IMR-90 (cell line): ENCODE measurements around the gene CDH7. TPM values are rescaled to one million over a fixed set of nuclear protein-coding genes. Genes with fewer than 3 reads are reported as not detected.

Experiments used
- ATAC-seq: fragments of 200-7000 bp; cut with Tn5 transposase; 2 replicates; pipeline ENCODE4 v1.9.1; 2020; ENCODE audit warnings: low read depth, mild to moderate bottlenecking, moderate library complexity
- BruUV-seq: library from RNA; stranded (reverse); fragments of 400-500 nt; replicated peaks from 2 replicates; lab custom pipeline; 2021; lab: Mats Ljungman, UMichigan
- CTCF ChIA-PET: fragments of 300-600 bp; formaldehyde crosslinking; extraction: SDS; loops from one replicate; lab custom pipeline; 2021; ENCODE audit warnings: antibody characterized with exemption; lab: Yijun Ruan, JAX
- POLR2A ChIA-PET: fragments of 300-600 bp; sonication (Branson Sonifier 250); formaldehyde crosslinking; loops from one replicate; lab custom pipeline; 2022; ENCODE audit warnings: antibody characterized with exemption; ENCODE audit not compliant: unreplicated experiment; lab: Charles Lee
- DNase-seq: peaks from one replicate; pipeline ENCODE4 v3.0.0; 2013
- H2AFZ ChIP-seq: replicated peaks from 2 replicates; pipeline ENCODE3; 2013; ENCODE audit warnings: low read length, mild to moderate bottlenecking; ENCODE audit not compliant: poor library complexity
- H2AK5ac ChIP-seq: 2 replicates; pipeline ENCODE4 v1.6.1; 2013; ENCODE audit warnings: low read depth, low read length, inconsistent platforms
- H2AK9ac ChIP-seq: replicated peaks from 2 replicates; pipeline ENCODE3; 2013; ENCODE audit warnings: mild to moderate bottlenecking, low read depth, low read length, moderate library complexity; ENCODE audit not compliant: poor library complexity
- H2BK120ac ChIP-seq: 2 replicates; pipeline ENCODE4 v1.6.1; 2013; ENCODE audit warnings: low read depth, low read length, inconsistent platforms
- H2BK15ac ChIP-seq: 3 replicates; pipeline ENCODE4 v1.6.1; 2013; ENCODE audit warnings: low read depth, low read length, inconsistent platforms
- H2BK20ac ChIP-seq: 2 replicates; pipeline ENCODE4 v1.6.1; 2013; ENCODE audit warnings: low read depth, mild to moderate bottlenecking, inconsistent platforms, low read length, moderate library complexity
- H2BK5ac ChIP-seq: 2 replicates; pipeline ENCODE4 v1.6.1; 2013; ENCODE audit warnings: mild to moderate bottlenecking, low read depth, low read length, inconsistent platforms; ENCODE audit not compliant: poor library complexity, severe bottlenecking
- H3K14ac ChIP-seq: replicated peaks from 2 replicates; pipeline ENCODE4 v1.6.1; 2013; ENCODE audit warnings: low read depth, low read length, inconsistent platforms
- H3K18ac ChIP-seq: 2 replicates; pipeline ENCODE4 v1.6.1; 2013; ENCODE audit warnings: low read depth, low read length, control low read depth
- H3K23ac ChIP-seq: 2 replicates; pipeline ENCODE4 v1.6.1; 2013; ENCODE audit warnings: low read depth, low read length, inconsistent platforms
- H3K27ac ChIP-seq: 2 replicates; pipeline ENCODE4 v1.5.1; 2013; ENCODE audit warnings: mild to moderate bottlenecking, control low read depth, low read length; ENCODE audit not compliant: insufficient read depth
- H3K27me3 ChIP-seq: 2 replicates; pipeline ENCODE4 v1.6.1; 2013; ENCODE audit warnings: low read length; ENCODE audit not compliant: control insufficient read depth, insufficient read depth
- H3K36me3 ChIP-seq: 2 replicates; pipeline ENCODE4 v1.6.1; 2013; ENCODE audit warnings: low read length, mixed read lengths; ENCODE audit not compliant: control insufficient read depth, insufficient read depth
- H3K4ac ChIP-seq: 2 replicates; pipeline ENCODE4 v1.6.1; 2013; ENCODE audit warnings: low read depth, low read length, inconsistent platforms
- H3K4me1 ChIP-seq: 2 replicates; pipeline ENCODE4 v1.6.1; 2013; ENCODE audit warnings: low read length, mixed read lengths; ENCODE audit not compliant: control insufficient read depth, insufficient read depth
- H3K4me2 ChIP-seq: 2 replicates; pipeline ENCODE4 v1.6.1; 2013; ENCODE audit warnings: low read depth, mild to moderate bottlenecking, control low read depth, low read length, moderate library complexity
- H3K4me3 ChIP-seq: 2 replicates; pipeline ENCODE4 v1.5.1; 2013; ENCODE audit warnings: low read depth, mild to moderate bottlenecking, control low read depth, low read length, moderate library complexity; ENCODE audit not compliant: insufficient read depth
- H3K56ac ChIP-seq: 2 replicates; pipeline ENCODE4 v1.6.1; 2013; ENCODE audit warnings: low read length, inconsistent platforms; ENCODE audit not compliant: insufficient read depth; ENCODE audit errors: extremely low read depth
- H3K79me1 ChIP-seq, 2 experiments: 2 replicates each; pipeline ENCODE4 v1.6.1; 2013; ENCODE audit warnings: low read length in 2 of 2, inconsistent platforms in 1 of 2, low read depth in 1 of 2
- H3K9ac ChIP-seq: 2 replicates; pipeline ENCODE4 v1.6.1; 2013; ENCODE audit warnings: low read depth, low read length, control low read depth
- H3K9me1 ChIP-seq: 2 replicates; pipeline ENCODE4 v1.6.1; 2013; ENCODE audit warnings: low read length, inconsistent platforms; ENCODE audit not compliant: insufficient read depth
- H3K9me3 ChIP-seq: 2 replicates; pipeline ENCODE4 v1.6.1; 2013; ENCODE audit warnings: low read length; ENCODE audit not compliant: control insufficient read depth, insufficient read depth
- H4K20me1 ChIP-seq: 2 replicates; pipeline ENCODE4 v1.6.1; 2013; ENCODE audit warnings: low read length, inconsistent platforms; ENCODE audit not compliant: insufficient read depth
- H4K5ac ChIP-seq: 2 replicates; pipeline ENCODE4 v1.6.1; 2013; ENCODE audit warnings: mild to moderate bottlenecking, low read depth, low read length, control low read depth
- H4K8ac ChIP-seq, 2 experiments: 2 replicates each; pipeline ENCODE4 v1.6.1; 2013; ENCODE audit warnings: low read depth in 2 of 2, low read length in 2 of 2, control low read depth in 1 of 2, inconsistent platforms in 1 of 2
- H4K91ac ChIP-seq: 2 replicates; pipeline ENCODE4 v1.6.1; 2013; ENCODE audit warnings: low read depth, low read length, inconsistent platforms; ENCODE audit not compliant: insufficient read depth
- BHLHE40 ChIP-seq: fragments of 150-350 bp; IDR thresholded peaks from 2 replicates; pipeline ENCODE4 v1.6.1; 2016; ENCODE audit warnings: mild to moderate bottlenecking, low read depth, low read length
- CEBPB ChIP-seq: IDR thresholded peaks from 2 replicates; pipeline ENCODE4 v1.6.1; 2012; ENCODE audit warnings: low read depth, low read length, improper control_type of control experiment
- CTCF ChIP-seq: conservative IDR thresholded peaks from 2 replicates; pipeline ENCODE4 v1.5.1; 2012; ENCODE audit warnings: mild to moderate bottlenecking, low read depth, low read length, improper control_type of control experiment
- NFE2L2 ChIP-seq: fragments of 150-350 bp; IDR thresholded peaks from 2 replicates; pipeline ENCODE4 v1.6.1; 2016; ENCODE audit warnings: low read depth, mild to moderate bottlenecking, low read length
- RCOR1 ChIP-seq: IDR thresholded peaks from 2 replicates; pipeline ENCODE4 v1.6.1; 2012; ENCODE audit warnings: mild to moderate bottlenecking, low read length, improper control_type of control experiment; ENCODE audit not compliant: insufficient replicate concordance
- WGBS, 2 experiments: methylation state at CpG; one replicate each; pipeline versions ENCODE4 v1.1.5 to v1.1.7; 2013; ENCODE audit warnings: missing lambda C conversion rate in 2 of 2; ENCODE audit not compliant: insufficient read length in 1 of 2; ENCODE audit errors: extremely low coverage in 2 of 2; 5-methylcytosine and 5-hydroxymethylcytosine counted together
- dilution Hi-C: fragments of 300-500 bp; cut with HindIII; formaldehyde crosslinking; loops from one replicate; pipeline ENCODE4 v1.14.3; 2018; ENCODE audit warnings: low sequenced_read_pairs; ENCODE audit not compliant: unreplicated experiment
- in situ Hi-C: fragments of 300-500 bp; cut with MboI; formaldehyde crosslinking; loops from 3 replicates; pipeline ENCODE4 v1.14.3; 2019; ENCODE audit warnings: low sequenced_read_pairs, inconsistent platforms, mixed read lengths
- intact Hi-C: fragments of 100-400 bp; cut with micrococcal nuclease; formaldehyde crosslinking; loops from 2 replicates; pipeline ENCODE4 v1.10.0; 2022
- polyA plus RNA-seq, 3 experiments: library from polyadenylated mRNA; depleted of rRNA; stranded (reverse); fragments of >200 nt; gene quantifications; 2 replicates each; pipeline ENCODE4 v1.2.3, GENCODE V29; 2012; ENCODE audit warnings: low replicate concordance in 1 of 3
- total RNA-seq: library from RNA; depleted of rRNA; stranded (reverse); fragments of >200 nt; gene quantifications from 2 replicates; pipeline ENCODE4 v1.2.3, GENCODE V29; 2012

Gene CDH7
- total and polyA plus RNA-seq, 2 of the 4 experiments (the other 2 are of a cell fraction), result not detected

- Histone ChIP-seq H3K4me2 (no peak overlapping the region), H3K9ac (no peak overlapping the region), H2BK5ac (no peak overlapping the region), H4K20me1 (no peaks in the 10 kb centered on the region), H3K9me1 (no peaks in the 10 kb centered on the region), H2BK20ac (no peak overlapping the region), H3K4me3 (no peak overlapping the region), H2AFZ (no peak overlapping the region), H3K27ac (no peak overlapping the region), H3K14ac (no peak overlapping the region), H2AK5ac (no peak overlapping the region), H3K27me3 (no peaks in the 10 kb centered on the region), H2BK120ac (no peak overlapping the region), H4K5ac (no peak overlapping the region), H2AK9ac (no peak overlapping the region), H3K18ac (no peak overlapping the region), H3K79me1 (no peaks in the 10 kb centered on the region), H3K4ac (no peak overlapping the region), H4K91ac (no peak overlapping the region), H3K4me1 (no peaks in the 10 kb centered on the region), H3K36me3 (no peaks in the 10 kb centered on the region), H3K9me3 (peaks cover 3% of the 10 kb centered on the region; the same call in 1 of the 2 replicates), H2BK15ac (no peak overlapping the region), H3K56ac (no peak overlapping the region), H3K23ac (no peak overlapping the region), H4K8ac (no peak overlapping the region)
- ATAC-seq (no peak), DNase-seq (no peak)
- in situ Hi-C loops (no loop called here), dilution Hi-C loops (no loop called here), intact Hi-C loops (no loop called here)
- TF ChIP-seq NFE2L2 (no peak), CEBPB (no peak), RCOR1 (no peak), BHLHE40 (no peak), CTCF (no peak)
- CTCF ChIA-PET, result no interaction called here
- no TSS peak for BruUV-seq
- WGBS, 2 experiments, result no CpG with 5 or more reads among the region's 2 CpGs
- POLR2A ChIA-PET, result no interaction called here
Observed at GRCh38 chr18:65762556-65762955, 11.7 kb downstream of the CDH7 start.
